ENCODE measurements around the gene GPC6.

GPC6 gene

DNA sequence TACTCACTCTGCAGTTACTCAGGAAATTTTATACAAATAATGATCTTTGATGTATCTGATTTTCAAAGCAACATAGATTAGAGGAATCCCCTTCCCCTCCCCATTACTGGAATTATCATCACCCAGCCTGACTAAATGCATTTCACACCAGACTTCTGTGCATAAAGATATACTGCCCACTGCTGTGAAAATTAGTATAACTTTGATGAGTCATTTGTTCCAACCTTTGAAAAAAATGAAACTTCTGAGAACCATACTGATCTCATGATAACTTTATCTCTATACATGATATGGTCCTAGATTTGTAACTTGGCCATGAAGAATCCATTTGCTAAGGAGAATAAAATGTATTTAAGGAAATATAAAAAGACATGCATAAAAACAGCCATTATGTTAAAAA, 63.9 kb downstream of the GPC6 start:
- Mint-ChIP-seq H3K27me3 (ENCODE audit: low read depth, poor library complexity) (no peaks in the 10 kb centered on the region), H3K4me3 (no peak overlapping the region), H3K27ac (no peak overlapping the region), H3K4me1 (peaks cover 24% of the 10 kb centered on the region), H3K9me3 (no peaks in the 10 kb centered on the region), H3K36me3 (ENCODE audit: low read depth) (no peaks in the 10 kb centered on the region)
- no peak for DNase-seq
- TF ChIP-seq, protein P1, sequence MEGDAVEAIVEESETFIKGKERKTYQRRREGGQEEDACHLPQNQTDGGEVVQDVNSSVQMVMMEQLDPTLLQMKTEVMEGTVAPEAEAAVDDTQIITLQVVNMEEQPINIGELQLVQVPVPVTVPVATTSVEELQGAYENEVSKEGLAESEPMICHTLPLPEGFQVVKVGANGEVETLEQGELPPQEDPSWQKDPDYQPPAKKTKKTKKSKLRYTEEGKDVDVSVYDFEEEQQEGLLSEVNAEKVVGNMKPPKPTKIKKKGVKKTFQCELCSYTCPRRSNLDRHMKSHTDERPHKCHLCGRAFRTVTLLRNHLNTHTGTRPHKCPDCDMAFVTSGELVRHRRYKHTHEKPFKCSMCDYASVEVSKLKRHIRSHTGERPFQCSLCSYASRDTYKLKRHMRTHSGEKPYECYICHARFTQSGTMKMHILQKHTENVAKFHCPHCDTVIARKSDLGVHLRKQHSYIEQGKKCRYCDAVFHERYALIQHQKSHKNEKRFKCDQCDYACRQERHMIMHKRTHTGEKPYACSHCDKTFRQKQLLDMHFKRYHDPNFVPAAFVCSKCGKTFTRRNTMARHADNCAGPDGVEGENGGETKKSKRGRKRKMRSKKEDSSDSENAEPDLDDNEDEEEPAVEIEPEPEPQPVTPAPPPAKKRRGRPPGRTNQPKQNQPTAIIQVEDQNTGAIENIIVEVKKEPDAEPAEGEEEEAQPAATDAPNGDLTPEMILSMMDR (IDR thresholded peaks at IDR 0.05), result no peak

DNA sequence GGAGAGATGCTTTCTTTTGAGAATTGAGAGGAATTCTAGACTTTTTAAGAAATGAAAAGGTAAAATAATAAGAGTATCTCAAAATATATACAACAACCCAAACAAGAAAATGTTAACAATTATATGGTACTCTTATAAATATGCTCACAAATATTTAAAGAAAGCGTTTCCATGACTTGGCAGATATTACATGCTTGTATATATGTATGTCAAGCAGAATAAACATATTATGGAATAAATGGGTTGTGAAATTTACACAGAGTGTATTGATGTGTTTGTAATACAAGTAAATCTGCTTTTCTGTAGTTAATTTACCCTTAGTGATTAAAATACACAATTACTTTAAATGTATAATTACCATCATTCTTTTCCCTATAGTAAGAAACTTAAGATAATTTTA, 65.8 kb downstream of the GPC6 start:
- Mint-ChIP-seq H3K36me3 (ENCODE audit: low read depth) (peaks cover 9% of the 10 kb centered on the region), H3K9me3 (no peaks in the 10 kb centered on the region), H3K27ac (no peak overlapping the region), H3K27me3 (ENCODE audit: low read depth, poor library complexity) (no peaks in the 10 kb centered on the region), H3K4me1 (peaks cover 10% of the 10 kb centered on the region), H3K4me3 (no peak overlapping the region)
- no peak for DNase-seq
- TF ChIP-seq, protein P1 (IDR thresholded peaks at IDR 0.05), result no peak

DNA sequence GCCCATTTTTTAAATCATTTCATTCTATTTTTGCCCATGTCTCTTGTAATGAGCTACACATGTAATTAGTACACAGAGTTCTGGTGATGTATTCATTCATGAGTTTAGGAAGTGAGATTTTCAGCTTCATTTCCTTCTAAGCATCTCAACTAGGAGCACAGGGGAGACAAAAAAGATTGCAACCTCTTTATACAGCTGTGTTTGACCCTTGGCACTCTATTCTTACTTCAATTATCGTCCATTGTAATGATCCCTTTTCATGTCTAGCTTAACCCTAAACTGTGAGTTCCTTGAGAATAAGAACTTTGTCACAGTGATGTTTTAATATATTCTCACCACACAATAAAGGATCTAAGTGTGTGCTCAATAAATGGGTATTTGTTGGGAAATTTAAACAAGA, 67.1 kb downstream of the GPC6 start:
- Mint-ChIP-seq H3K27ac (no peak overlapping the region), H3K4me3 (no peak overlapping the region), H3K4me1 (peaks cover 10% of the 10 kb centered on the region), H3K9me3 (no peaks in the 10 kb centered on the region), H3K36me3 (ENCODE audit: low read depth) (peaks cover 13% of the 10 kb centered on the region), H3K27me3 (ENCODE audit: low read depth, poor library complexity) (no peaks in the 10 kb centered on the region)
- DNase-seq, result no peak
- TF ChIP-seq, protein P1 (IDR thresholded peaks at IDR 0.05), result no peak

DNA sequence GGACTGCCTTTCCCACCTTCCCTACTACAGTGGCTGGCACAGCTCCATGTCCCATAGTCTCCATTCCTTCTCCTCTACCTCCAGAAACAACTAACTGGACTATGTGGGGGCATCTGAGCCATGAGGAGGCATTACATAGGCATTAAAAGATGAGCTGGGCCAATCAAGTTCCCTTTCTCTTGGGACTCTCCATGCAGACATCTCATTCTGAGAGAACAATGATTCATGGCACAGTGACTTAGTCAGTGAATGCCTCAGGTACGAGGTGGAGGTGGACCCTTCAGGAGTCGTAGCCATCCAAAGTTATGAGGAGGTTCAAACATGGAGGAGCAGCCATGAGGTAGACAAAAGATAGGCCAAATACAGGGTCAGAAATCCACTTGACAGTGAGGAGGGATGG, 70.0 kb downstream of the GPC6 start:
- Mint-ChIP-seq H3K27ac (no peak overlapping the region), H3K36me3 (ENCODE audit: low read depth) (peaks cover 13% of the 10 kb centered on the region), H3K4me1 (no peaks in the 10 kb centered on the region), H3K9me3 (no peaks in the 10 kb centered on the region), H3K27me3 (ENCODE audit: low read depth, poor library complexity) (no peaks in the 10 kb centered on the region), H3K4me3 (no peak overlapping the region)
- no peak for DNase-seq
- TF ChIP-seq, protein P1 (IDR thresholded peaks at IDR 0.05), result no peak

DNA sequence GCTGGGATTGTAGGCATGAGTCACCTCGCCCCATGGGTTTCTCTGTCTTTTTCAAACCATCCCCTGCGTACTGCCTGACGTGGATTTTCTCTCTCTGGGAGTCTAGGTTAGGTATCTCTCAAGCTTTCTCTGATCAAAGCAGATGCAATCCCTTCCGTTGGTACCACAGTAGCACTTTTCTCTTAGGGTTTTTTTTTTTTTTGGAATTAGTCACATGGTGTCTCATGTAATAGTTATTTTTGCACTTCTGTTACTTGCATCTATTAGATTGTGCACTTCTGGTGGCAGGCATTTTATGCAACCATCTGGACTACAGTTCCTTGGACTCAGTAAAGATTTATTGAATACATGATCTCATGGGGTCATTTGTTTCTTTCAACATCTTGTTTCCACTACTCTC, 72.1 kb downstream of the GPC6 start:
- Mint-ChIP-seq H3K36me3 (ENCODE audit: low read depth) (peaks cover 13% of the 10 kb centered on the region), H3K4me1 (no peaks in the 10 kb centered on the region), H3K27ac (peak overlapping the region; percentile 55), H3K9me3 (no peaks in the 10 kb centered on the region), H3K27me3 (ENCODE audit: low read depth, poor library complexity) (no peaks in the 10 kb centered on the region), H3K4me3 (no peak overlapping the region)
- TF ChIP-seq, protein P1 (IDR thresholded peaks at IDR 0.05), result no peak
- DNase-seq, result no peak

DNA sequence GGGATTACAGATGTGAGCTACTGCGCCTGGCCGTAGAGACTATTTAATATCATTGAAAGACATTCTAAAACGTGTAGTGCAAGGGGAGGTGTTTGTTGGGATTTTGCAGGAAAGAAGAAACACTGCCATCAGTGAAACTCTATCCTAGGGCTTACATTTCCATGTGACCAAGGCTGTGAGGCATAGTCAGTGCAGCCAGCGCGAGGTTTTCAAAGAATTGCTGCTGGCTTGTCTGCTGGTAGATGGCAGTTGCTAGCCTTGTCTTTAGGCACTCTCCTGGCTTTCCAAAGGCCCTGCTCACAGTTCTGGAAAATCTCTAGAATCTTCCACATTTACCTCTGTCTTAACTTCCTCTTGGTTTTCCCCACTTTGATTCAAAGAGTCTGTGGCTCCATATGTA, 77.5 kb downstream of the GPC6 start:
- H3K27me3 Mint-ChIP-seq (ENCODE audit: low read depth, poor library complexity), result no peaks in the 10 kb centered on the region
- DNase-seq, result no peak
- no peaks in the 10 kb centered on the region for H3K36me3 Mint-ChIP-seq (ENCODE audit: low read depth)
- TF ChIP-seq, protein P1 (IDR thresholded peaks at IDR 0.05), result no peak
- no peak overlapping the region for H3K4me3 Mint-ChIP-seq
- no peaks in the 10 kb centered on the region for H3K9me3 Mint-ChIP-seq
- peaks cover 10% of the 10 kb centered on the region for H3K4me1 Mint-ChIP-seq
- no peak overlapping the region for H3K27ac Mint-ChIP-seq

All from nephron progenitor cell (in vitro differentiated cells).